GM12891 (cell line): ENCODE measurements around the gene CACHD1.

Source experiments
- DNase-seq: peaks from one replicate; pipeline ENCODE4 v3.0.0; 2011; ENCODE audit warnings: low spot score; ENCODE audit not compliant: insufficient read length
- FAIRE-seq: peaks from 2 replicates; lab custom pipeline; 2011; peaks lifted over from hg19 to GRCh38; lab: Jason Lieb, UNC
- PAX5 ChIP-seq: IDR thresholded peaks from 2 replicates; pipeline ENCODE4 v1.6.1; 2011; ENCODE audit warnings: low read length, moderate library complexity, mild to moderate bottlenecking; ENCODE audit not compliant: insufficient read depth, severe bottlenecking
- POLR2A ChIP-seq: IDR thresholded peaks from 2 replicates; pipeline ENCODE4 v1.6.1; 2011; ENCODE audit warnings: low read depth, low read length, control low read depth
- POLR2AphosphoS5 ChIP-seq: IDR thresholded peaks from 2 replicates; pipeline ENCODE4 v1.6.1; 2011; ENCODE audit warnings: low read depth, low read length, control low read depth
- POU2F2 ChIP-seq: IDR thresholded peaks from 2 replicates; pipeline ENCODE4 v1.6.1; 2011; ENCODE audit warnings: low read depth, mild to moderate bottlenecking, control low read depth, low read length, moderate library complexity
- SPI1 ChIP-seq: IDR thresholded peaks from 2 replicates; pipeline ENCODE4 v1.6.1; 2011; ENCODE audit warnings: low read depth, low read length, control low read depth
- TAF1 ChIP-seq: IDR thresholded peaks from 2 replicates; pipeline ENCODE4 v1.6.1; 2011; ENCODE audit warnings: low read depth, low read length, control low read depth

Gene CACHD1

GRCh38 chr1:64478594-64479470, 8.9 kb downstream of the CACHD1 start:
- TF ChIP-seq POLR2AphosphoS5 (no peak), PAX5 (no peak), SPI1 (no peak), TAF1 (no peak), POU2F2 (no peak), POLR2A (no peak)
- DNase-seq: no peak

GRCh38 chr1:64479874-64480273, 9.9 kb downstream of the CACHD1 start:
- no peak for FAIRE-seq
- no peak for DNase-seq
- no peak for TF ChIP-seq PAX5
- no peak for TF ChIP-seq SPI1
- TF ChIP-seq POLR2AphosphoS5: no peak
- no peak for TF ChIP-seq POU2F2
- TF ChIP-seq POLR2A: no peak
- TF ChIP-seq TAF1: no peak

More at GRCh38 chr1:64478594-64479470, 8.9 kb downstream of the CACHD1 start:
- FAIRE-seq: no peak

- no peak for DNase-seq
- FAIRE-seq: no peak
- TF ChIP-seq POLR2A (no peak), POLR2AphosphoS5 (no peak), SPI1 (no peak), PAX5 (no peak)
These were observed 11.3 kb downstream of the CACHD1 start for GRCh38 chr1:64480999-64481772.

- no peak for TF ChIP-seq PAX5
- no peak for TF ChIP-seq SPI1
- no peak for TF ChIP-seq POLR2AphosphoS5
- no peak for TF ChIP-seq POLR2A
- no peak for TF ChIP-seq TAF1
- no peak for TF ChIP-seq POU2F2
- no peak for DNase-seq
- FAIRE-seq: no peak
These were observed 12.2 kb downstream of the CACHD1 start for GRCh38 chr1:64482128-64482527.

GRCh38 chr1:64482720-64483119, 12.8 kb downstream of the CACHD1 start:
- FAIRE-seq (no peak), DNase-seq (no peak)
- TF ChIP-seq POLR2AphosphoS5 (no peak), TAF1 (no peak)

GRCh38 chr1:64483731-64484414, 13.9 kb downstream of the CACHD1 start:
- no peak for FAIRE-seq
- no peak for DNase-seq
- TF ChIP-seq SPI1: no peak
- TF ChIP-seq POLR2A: no peak
- no peak for TF ChIP-seq PAX5
- no peak for TF ChIP-seq POU2F2
- TF ChIP-seq TAF1: no peak
- no peak for TF ChIP-seq POLR2AphosphoS5

GRCh38 chr1:64484651-64485050, 14.7 kb downstream of the CACHD1 start:
- TF ChIP-seq POLR2AphosphoS5 (no peak), SPI1 (no peak), POU2F2 (no peak), PAX5 (no peak), POLR2A (no peak), TAF1 (no peak)
- DNase-seq: no peak
- no peak for FAIRE-seq

GRCh38 chr1:64486193-64486592, 16.3 kb downstream of the CACHD1 start:
- no peak for DNase-seq

GRCh38 chr1:64487061-64487460, 17.1 kb downstream of the CACHD1 start:
- DNase-seq (no peak), FAIRE-seq (no peak)
- TF ChIP-seq POLR2AphosphoS5 (no peak), PAX5 (no peak), POLR2A (no peak)

More at GRCh38 chr1:64486193-64486592, 16.3 kb downstream of the CACHD1 start:
- FAIRE-seq: no peak
- no peak for TF ChIP-seq SPI1
- no peak for TF ChIP-seq POLR2A
- no peak for TF ChIP-seq PAX5
- TF ChIP-seq TAF1: no peak
- TF ChIP-seq POU2F2: no peak
- TF ChIP-seq POLR2AphosphoS5: no peak

GRCh38 chr1:64488862-64489261, 18.9 kb downstream of the CACHD1 start:
- FAIRE-seq: no peak
- DNase-seq: no peak
- TF ChIP-seq SPI1 (no peak), TAF1 (no peak), POLR2AphosphoS5 (no peak), POLR2A (no peak)
